Nephron progenitor cell (in vitro differentiated cells): ENCODE measurements around the gene OSBPL5.
"Not testable (repeated sequence)": the region's sequence is repeated elsewhere in the genome, so short reads cannot be mapped to it uniquely, and the experiment has no call there.

Source experiments
- DNase-seq: peaks from one replicate; pipeline ENCODE4 v3.0.0; 2021
- H3K27ac Mint-ChIP-seq: 2 replicates; pipeline ENCODE4 v1.8.0; 2021; ENCODE audit warnings: mild to moderate bottlenecking, moderate library complexity, mixed read lengths
- H3K27me3 Mint-ChIP-seq: 2 replicates; pipeline ENCODE4 v1.8.0; 2021; ENCODE audit warnings: mild to moderate bottlenecking, low read depth, mixed read lengths; ENCODE audit not compliant: poor library complexity
- H3K36me3 Mint-ChIP-seq: 2 replicates; pipeline ENCODE4 v1.8.0; 2021; ENCODE audit warnings: low read depth, mixed read lengths
- H3K4me1 Mint-ChIP-seq: 2 replicates; pipeline ENCODE4 v1.8.0; 2021; ENCODE audit warnings: mixed read lengths
- H3K4me3 Mint-ChIP-seq: 2 replicates; pipeline ENCODE4 v1.8.0; 2021; ENCODE audit warnings: mild to moderate bottlenecking, moderate library complexity, mixed read lengths
- H3K9me3 Mint-ChIP-seq: 2 replicates; pipeline ENCODE4 v1.8.0; 2021; ENCODE audit warnings: mild to moderate bottlenecking, moderate library complexity, mixed read lengths
- TF ChIP-seq, protein P1 (sequence below): fragments of 200-600 bp; sonication (generic); IDR thresholded peaks from 2 replicates; pipeline ENCODE4 v1.5.0; 2021; ENCODE audit warnings: antibody characterized with exemption

OSBPL5 gene

DNA sequence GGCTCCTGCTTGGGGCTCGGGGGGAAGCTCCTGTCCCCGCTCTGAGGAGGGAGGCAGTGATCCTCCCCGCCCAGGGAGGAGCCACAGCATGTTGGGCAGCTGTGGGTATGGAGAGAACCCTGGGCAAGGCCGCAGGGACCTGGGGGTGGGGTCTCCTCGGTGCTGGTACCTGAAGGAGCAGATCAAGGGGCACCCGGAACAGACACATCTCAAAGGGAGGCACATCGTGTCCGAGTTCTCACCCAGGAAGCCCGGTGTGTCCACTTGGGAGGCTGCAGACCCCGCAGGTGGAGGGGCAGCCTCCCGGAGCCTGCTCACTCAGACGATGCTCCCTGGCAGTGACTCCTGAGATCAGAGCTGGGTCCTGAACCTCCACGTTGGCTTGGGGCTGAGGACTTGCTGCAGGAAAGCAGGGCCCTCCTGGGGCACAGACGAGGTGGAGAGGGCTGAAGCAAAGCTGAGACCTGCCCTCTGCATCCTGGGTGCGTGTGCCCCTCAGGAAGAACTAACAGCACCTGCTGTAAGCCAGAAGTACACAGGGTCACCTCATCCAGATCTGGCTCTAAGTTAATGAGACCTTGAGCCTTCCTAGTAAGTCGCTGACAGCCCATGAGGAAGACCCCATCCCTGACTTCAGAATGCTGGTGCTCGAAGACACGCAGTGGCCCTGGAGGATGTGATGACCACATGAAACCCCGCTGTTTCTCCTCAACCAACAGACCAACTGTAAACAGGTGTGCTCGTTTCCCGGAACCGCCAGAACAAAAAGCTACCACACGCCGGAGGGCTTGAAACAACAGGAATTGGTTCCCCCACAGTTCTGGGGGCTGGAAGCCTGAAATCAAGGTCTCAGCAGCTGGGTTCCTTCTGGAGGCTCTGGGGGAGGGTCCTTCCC, 5.9 kb upstream of the OSBPL5 start:
- no peak overlapping the region for H3K4me3 Mint-ChIP-seq
- peaks cover 8% of the 10 kb centered on the region for H3K9me3 Mint-ChIP-seq
- TF ChIP-seq, protein P1, sequence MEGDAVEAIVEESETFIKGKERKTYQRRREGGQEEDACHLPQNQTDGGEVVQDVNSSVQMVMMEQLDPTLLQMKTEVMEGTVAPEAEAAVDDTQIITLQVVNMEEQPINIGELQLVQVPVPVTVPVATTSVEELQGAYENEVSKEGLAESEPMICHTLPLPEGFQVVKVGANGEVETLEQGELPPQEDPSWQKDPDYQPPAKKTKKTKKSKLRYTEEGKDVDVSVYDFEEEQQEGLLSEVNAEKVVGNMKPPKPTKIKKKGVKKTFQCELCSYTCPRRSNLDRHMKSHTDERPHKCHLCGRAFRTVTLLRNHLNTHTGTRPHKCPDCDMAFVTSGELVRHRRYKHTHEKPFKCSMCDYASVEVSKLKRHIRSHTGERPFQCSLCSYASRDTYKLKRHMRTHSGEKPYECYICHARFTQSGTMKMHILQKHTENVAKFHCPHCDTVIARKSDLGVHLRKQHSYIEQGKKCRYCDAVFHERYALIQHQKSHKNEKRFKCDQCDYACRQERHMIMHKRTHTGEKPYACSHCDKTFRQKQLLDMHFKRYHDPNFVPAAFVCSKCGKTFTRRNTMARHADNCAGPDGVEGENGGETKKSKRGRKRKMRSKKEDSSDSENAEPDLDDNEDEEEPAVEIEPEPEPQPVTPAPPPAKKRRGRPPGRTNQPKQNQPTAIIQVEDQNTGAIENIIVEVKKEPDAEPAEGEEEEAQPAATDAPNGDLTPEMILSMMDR = no peak
- no peaks in the 10 kb centered on the region for H3K36me3 Mint-ChIP-seq
- H3K27me3 Mint-ChIP-seq = peaks cover 15% of the 10 kb centered on the region
- no peak overlapping the region for H3K27ac Mint-ChIP-seq
- peaks cover 28% of the 10 kb centered on the region for H3K4me1 Mint-ChIP-seq
- DNase-seq = no peak

DNA sequence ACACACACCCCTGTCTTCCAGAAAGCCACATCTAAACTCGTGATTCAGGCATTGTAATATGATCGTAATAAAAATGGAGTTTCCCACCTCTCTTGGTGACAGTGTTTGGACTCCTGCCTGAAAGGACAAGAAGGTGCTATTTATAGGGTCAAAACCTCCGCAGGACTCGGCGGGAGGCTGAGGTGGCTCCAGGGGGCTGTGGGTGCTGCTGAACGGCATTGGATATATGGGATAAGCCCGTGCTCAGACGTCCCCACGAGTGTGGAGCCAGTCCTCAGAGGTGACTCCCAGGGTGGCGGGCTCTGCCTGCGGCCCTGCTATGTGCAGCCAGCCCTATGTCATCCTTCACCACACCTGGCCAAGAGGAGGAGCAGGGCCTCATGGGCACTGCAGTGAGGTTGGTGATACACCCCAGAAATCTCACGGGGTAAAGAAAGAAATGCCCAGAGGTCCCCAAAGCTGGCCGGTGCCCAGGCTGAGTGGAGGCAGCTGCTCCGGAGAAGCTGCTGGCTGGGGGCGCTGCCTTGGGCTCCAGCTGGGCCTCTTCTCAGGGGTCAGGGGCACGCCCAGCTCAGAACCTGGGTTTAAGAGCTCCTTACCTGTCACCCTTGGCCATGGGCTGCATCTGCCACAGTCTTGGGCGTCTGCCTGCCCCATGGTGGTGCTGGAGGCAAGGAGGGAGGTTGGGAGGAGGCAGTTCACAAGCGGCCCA, 5.1 kb upstream of the OSBPL5 start:
- H3K27me3 Mint-ChIP-seq = peaks cover 11% of the 10 kb centered on the region
- TF ChIP-seq, protein P1 = no peak
- H3K4me1 Mint-ChIP-seq = peaks cover 34% of the 10 kb centered on the region
- no peaks in the 10 kb centered on the region for H3K9me3 Mint-ChIP-seq
- DNase-seq = no peak
- H3K36me3 Mint-ChIP-seq = no peaks in the 10 kb centered on the region
- H3K4me3 Mint-ChIP-seq = peak overlapping the region; percentile 60
- no peak overlapping the region for H3K27ac Mint-ChIP-seq

DNA sequence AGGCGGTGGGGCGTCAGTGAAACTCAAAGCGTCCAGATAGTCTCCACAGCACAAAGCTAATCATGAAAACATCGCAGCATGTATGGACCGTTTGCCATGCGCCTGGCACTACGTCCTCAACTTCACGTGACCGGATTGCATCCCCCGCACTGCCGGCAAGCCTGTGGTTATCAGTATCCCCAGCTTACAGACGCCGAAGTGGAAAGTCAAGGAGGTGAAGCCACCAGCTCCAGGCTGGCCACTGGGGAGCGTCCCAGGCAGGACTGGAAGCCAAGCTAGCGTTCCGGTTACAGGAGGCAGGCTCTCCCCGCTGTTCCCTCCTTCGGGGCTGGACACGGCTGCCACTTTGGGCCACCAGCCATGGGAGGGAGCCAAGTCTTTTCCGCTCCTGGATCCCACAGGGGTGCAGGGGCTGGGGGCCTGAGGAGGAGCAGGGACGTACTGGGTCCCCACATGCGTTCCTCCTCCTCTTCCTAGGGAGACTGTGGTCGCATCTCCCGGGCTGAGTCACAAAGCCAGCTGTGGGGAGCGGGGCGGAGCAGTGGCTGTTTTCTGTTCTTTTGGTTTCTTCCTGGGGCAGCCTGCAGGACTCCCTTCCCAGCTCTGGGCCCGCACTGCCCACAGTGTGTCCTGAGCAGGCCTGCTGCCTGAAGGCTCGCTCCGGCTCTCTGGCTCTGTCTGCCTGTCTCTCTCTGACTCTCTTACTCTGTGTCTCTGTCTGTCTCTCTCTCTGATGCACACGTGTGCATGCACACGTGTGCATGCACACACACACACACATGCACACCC, 4.3 kb upstream of the OSBPL5 start:
- Mint-ChIP-seq H3K4me3 (peak overlapping the region; percentile 60), H3K4me1 (peaks cover 34% of the 10 kb centered on the region), H3K27me3 (peaks cover 11% of the 10 kb centered on the region), H3K9me3 (no peaks in the 10 kb centered on the region), H3K36me3 (no peaks in the 10 kb centered on the region), H3K27ac (no peak overlapping the region)
- no peak for DNase-seq
- TF ChIP-seq, protein P1 = no peak

DNA sequence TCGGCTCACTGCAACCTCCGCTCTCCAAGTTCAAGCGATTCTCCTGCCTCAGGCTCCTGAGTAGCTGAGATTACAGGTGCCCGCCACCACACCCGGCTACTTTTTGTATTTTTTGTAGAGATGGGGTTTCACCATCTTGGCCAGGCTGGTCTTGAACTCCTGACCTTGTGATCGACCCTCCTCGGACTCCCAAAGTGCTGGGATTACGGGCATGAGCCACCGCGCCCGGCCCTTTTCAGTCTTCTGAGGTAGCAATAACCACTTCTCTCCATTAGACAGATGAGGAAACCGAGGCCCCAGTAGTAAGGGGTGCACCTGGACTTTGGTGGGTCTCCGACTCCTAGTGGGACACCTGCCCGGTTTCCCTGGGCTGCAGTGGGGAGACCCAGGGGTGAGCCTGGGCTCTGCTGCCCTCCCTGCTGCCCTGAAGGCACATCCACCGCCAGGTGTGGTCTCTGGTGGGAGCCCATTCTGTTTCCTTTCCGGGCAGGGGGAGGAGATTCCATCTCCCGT, 3.7 kb upstream of the OSBPL5 start:
- not testable (repeated sequence) for DNase-seq, H3K27ac Mint-ChIP-seq, H3K36me3 Mint-ChIP-seq, H3K4me3 Mint-ChIP-seq, H3K9me3 Mint-ChIP-seq
- H3K4me1 Mint-ChIP-seq = peaks cover 38% of the 10 kb centered on the region
- peaks cover 11% of the 10 kb centered on the region for H3K27me3 Mint-ChIP-seq

- H3K4me3 Mint-ChIP-seq = no peak overlapping the region
Observed at GRCh38 chr11:3167143-3168119, 2.3 kb upstream of the OSBPL5 start.

More at GRCh38 chr11:3167143-3168119, 2.3 kb upstream of the OSBPL5 start:
- Mint-ChIP-seq H3K27ac (no peak overlapping the region), H3K36me3 (no peaks in the 10 kb centered on the region), H3K9me3 (no peaks in the 10 kb centered on the region), H3K27me3 (peaks cover 11% of the 10 kb centered on the region), H3K4me1 (peaks cover 52% of the 10 kb centered on the region)
- TF ChIP-seq, protein P1 = no peak
- no peak for DNase-seq
